ENCODE results near the gene BEX4. TPM values are rescaled to one million over a fixed set of nuclear protein-coding genes. Genes with fewer than 3 reads are reported as not detected.

Gene BEX4
- total and polyA plus RNA-seq, 9 of the 15 experiments (the other 6 are each of a cell fraction or from before 2014, with no cell fraction given) = 74.6 to 399 (median 154) TPM

- in situ Hi-C loops (cut with MboI) = loop anchor here (5.0 kb wide), 1 partner anchor 41 kb away; no protein-coding TSS in a partner anchor
- Histone ChIP-seq H3K4me3 (no peak overlapping the region), H3K9me1 (ENCODE audit: control insufficient read depth, insufficient read depth, low read length) (no peaks in the 10 kb centered on the region), H3K9me3 (replicated peaks; ENCODE audit: control insufficient read depth, insufficient read depth, low read depth, low read length) (no peaks in the 10 kb centered on the region), H2AFZ (ENCODE audit: low read depth, low read length) (peak overlapping the region; percentile 1; the same call in 1 of the 2 replicates), H4K20me1 (replicated peaks; ENCODE audit: control insufficient read depth, insufficient read depth, low read length) (no peaks in the 10 kb centered on the region), H3K79me2 (ENCODE audit: control insufficient read depth, insufficient read depth, low read length) (peaks cover 14% of the 10 kb centered on the region; the same call in 1 of the 3 replicates), H3K36me3 (ENCODE audit: control insufficient read depth, insufficient read depth, low read length) (peaks cover 13% of the 10 kb centered on the region; the same call in 2 of the 3 replicates), H3K27ac (ENCODE audit: extremely low read depth, low read depth, low read length) (no peak overlapping the region), H3K4me2 (ENCODE audit: insufficient read depth, low read length) (no peak overlapping the region), H3K27me3 (ENCODE audit: control insufficient read depth in 2 of 2, insufficient read depth in 2 of 2, low read length in 2 of 2) (no peaks in the 10 kb centered on the region), H3K9ac (ENCODE audit: insufficient read depth in 1 of 2, low read depth in 2 of 2, low read length in 2 of 2) (no peak overlapping the region), H3K4me1 (replicated peaks in 1 of 2; ENCODE audit: control insufficient read depth in 2 of 2, insufficient read depth in 2 of 2, low read length in 2 of 2) (peaks cover 0 to 31% of the 10 kb centered on the region in 2 experiments; a peak in 3 of 5 replicates)
- ATAC-seq (peak; percentile 66), DNase-seq (ENCODE audit: extremely low read depth in 1 of 4, low spot score in 3 of 4) (peak; percentile 33 to 63 (median 34)), FAIRE-seq (no peak)
- POLR2A ChIA-PET = no interaction called here
- CTCF ChIA-PET (ENCODE audit: low intra/inter-chr PET ratio) = interaction anchor here (1.8 to 2.2 kb wide), 2 partner anchors 38 to 297 kb away, joined by 4 to 10 read pairs; no protein-coding TSS in a partner anchor
- intact Hi-C loops (cut with micrococcal nuclease) = loop anchor here (1.0 kb wide), 1 partner anchor 37 kb away; no protein-coding TSS in a partner anchor
- BruUV-seq (replicated peaks) = no TSS peak
- TF ChIP-seq SP1 (CRISPR knock-in tag; IDR thresholded peaks at IDR 0.05) (no peak), ZZZ3 (IDR thresholded peaks at IDR 0.05) (no peak), RAD21 (CRISPR knock-in tag; conservative IDR thresholded peaks at IDR 0.05 in 1 of 2, IDR thresholded peaks at IDR 0.05 in 1 of 2) (peak; percentile 71 to 80), MEIS2 (IDR thresholded peaks at IDR 0.05; ENCODE audit: partially characterized antibody) (peak; percentile 22), SMAD1 (IDR thresholded peaks at IDR 0.05; ENCODE audit: low read depth, low read length, partially characterized antibody) (no peak), CREB3 (tag; conservative IDR thresholded peaks at IDR 0.05; ENCODE audit: low read depth) (no peak), TCF7 (IDR thresholded peaks at IDR 0.05; ENCODE audit: borderline replicate concordance) (no peak), PHTF2 (CRISPR knock-in tag; IDR thresholded peaks at IDR 0.05) (no peak), ZNF184 (CRISPR knock-in tag; IDR thresholded peaks at IDR 0.05) (no peak), DEAF1 (CRISPR knock-in tag; IDR thresholded peaks at IDR 0.05) (peak; percentile 66), ADNP (tag; IDR thresholded peaks at IDR 0.05) (no peak)
- TF ChIP-seq, protein P1, sequence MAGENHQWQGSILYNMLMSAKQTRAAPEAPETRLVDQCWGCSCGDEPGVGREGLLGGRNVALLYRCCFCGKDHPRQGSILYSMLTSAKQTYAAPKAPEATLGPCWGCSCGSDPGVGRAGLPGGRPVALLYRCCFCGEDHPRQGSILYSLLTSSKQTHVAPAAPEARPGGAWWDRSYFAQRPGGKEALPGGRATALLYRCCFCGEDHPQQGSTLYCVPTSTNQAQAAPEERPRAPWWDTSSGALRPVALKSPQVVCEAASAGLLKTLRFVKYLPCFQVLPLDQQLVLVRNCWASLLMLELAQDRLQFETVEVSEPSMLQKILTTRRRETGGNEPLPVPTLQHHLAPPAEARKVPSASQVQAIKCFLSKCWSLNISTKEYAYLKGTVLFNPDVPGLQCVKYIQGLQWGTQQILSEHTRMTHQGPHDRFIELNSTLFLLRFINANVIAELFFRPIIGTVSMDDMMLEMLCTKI (IDR thresholded peaks at IDR 0.05; ENCODE audit: partially characterized antibody) = no peak
- TF ChIP-seq, protein P2, sequence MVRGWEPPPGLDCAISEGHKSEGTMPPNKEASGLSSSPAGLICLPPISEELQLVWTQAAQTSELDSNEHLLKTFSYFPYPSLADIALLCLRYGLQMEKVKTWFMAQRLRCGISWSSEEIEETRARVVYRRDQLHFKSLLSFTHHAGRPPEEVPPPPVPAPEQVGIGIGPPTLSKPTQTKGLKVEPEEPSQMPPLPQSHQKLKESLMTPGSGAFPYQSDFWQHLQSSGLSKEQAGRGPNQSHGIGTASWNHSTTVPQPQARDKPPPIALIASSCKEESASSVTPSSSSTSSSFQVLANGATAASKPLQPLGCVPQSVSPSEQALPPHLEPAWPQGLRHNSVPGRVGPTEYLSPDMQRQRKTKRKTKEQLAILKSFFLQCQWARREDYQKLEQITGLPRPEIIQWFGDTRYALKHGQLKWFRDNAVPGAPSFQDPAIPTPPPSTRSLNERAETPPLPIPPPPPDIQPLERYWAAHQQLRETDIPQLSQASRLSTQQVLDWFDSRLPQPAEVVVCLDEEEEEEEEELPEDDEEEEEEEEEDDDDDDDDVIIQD (CRISPR knock-in tag; IDR thresholded peaks at IDR 0.05) = no peak
Observed at GRCh38 chrX:103248553-103248952, 33.6 kb downstream of the BEX4 start.

Data from K562 (cell line).